GM19239 (cell line): ENCODE data around the gene NEO1.

Source experiments
- DNase-seq: peaks from one replicate; pipeline ENCODE4 v3.0.0; 2011; ENCODE audit warnings: low spot score; ENCODE audit not compliant: insufficient read length
- FAIRE-seq: peaks from 2 replicates; lab custom pipeline; 2011; peaks lifted over from hg19 to GRCh38; lab: Jason Lieb, UNC

Gene NEO1

DNA sequence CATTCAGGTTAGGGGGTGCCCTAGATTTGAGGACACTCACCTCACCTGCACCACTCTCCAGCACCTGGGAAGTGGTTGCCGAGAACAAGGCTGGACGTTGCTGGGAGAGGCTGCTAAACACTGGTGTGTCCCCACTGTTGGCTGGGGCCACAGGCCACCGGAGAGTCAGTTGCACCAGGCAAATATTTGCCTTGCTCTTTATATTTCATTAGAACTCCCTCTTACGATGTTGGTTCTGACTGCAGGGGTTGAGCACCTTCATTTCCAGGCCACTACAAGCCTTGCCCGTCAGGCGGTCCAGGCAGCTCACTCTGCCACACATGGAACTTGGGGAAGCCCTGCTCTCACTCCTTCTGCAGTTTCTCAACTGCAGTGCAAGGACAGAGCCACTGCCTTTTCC lies 285.8 kb downstream of the NEO1 start:
- no peak for FAIRE-seq
- DNase-seq = no peak

DNA sequence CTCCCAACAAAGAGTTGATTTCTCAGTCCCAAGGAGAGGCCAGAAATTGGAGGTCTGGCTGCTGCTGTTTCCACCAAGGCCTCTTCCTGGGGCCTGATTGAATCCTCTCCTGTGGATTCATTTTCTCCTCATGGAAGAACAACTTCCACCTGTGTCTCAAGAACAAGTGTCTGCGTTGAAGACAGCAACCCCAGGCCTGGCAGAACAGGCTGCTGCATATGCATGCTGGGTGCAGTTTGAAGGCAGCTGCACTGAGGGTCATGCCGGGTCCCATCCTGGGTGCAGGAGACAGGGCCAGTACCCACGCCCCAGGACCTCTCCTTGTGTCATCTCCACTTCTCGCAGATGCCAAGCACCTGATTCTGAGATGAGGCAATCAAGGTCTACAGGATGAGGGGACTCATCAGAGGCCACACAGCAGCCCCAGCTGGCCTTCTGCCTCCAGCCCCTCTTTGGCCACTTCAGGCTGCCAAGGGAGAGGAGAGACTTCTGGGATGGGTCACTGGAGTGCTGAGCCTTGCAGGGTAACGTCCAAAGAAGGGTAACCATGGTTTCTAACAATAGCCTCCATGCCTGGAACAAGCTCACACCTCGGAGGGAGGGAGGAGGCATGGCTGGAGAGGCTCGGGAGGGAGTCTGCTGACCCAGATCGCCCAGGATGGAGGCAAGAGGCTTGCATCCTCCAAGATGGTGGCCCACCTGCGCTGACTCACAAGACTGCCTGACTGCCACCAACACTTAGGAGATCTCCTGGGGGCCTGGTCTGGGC lies 286.5 kb downstream of the NEO1 start:
- FAIRE-seq = no peak
- DNase-seq = no peak

- no peak for FAIRE-seq
- DNase-seq = no peak
Measured at GRCh38 chr15:73340502-73341192, 288.4 kb downstream of the NEO1 start.

DNA sequence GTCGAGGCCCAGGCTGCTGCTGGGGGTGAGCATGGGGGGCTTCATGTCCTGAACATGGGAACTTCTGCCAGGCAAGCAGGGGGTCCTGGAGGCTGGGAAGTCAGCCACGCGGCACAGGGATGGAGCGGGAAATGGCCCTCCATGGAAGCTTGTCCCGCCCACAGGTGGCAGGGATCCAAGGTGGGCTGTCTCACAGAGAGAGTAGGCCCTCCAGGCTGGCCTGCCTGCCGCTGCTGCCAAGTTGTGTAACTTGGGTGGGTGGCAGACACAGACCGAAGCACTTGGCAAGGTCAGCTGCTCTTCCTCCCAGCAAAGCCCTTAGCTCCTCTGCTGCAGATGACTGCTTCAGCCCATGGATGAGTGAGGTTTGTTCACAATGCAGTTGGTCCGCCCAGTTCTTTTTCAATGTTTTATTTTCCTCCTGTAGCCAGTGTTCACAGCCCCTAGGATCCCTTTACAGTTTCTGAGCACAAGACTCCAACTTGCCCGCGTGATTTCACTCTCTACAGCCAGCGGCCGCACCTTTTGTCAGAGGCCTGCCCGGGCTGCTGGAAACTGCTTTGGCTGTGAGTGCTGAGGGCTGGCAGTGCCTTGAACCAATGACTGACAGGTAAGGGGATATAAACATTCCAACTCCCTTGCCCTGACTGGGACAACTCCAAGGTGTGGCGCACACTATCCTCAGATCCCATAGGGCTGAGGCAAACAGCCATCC lies 289.8 kb downstream of the NEO1 start:
- FAIRE-seq (no peak), DNase-seq (no peak)

GRCh38 chr15:73344056-73344455 lies 291.8 kb downstream of the NEO1 start:
- no peak for FAIRE-seq
- no peak for DNase-seq

GRCh38 chr15:73345658-73346057 lies 293.4 kb downstream of the NEO1 start:
- no peak for FAIRE-seq
- no peak for DNase-seq

DNA sequence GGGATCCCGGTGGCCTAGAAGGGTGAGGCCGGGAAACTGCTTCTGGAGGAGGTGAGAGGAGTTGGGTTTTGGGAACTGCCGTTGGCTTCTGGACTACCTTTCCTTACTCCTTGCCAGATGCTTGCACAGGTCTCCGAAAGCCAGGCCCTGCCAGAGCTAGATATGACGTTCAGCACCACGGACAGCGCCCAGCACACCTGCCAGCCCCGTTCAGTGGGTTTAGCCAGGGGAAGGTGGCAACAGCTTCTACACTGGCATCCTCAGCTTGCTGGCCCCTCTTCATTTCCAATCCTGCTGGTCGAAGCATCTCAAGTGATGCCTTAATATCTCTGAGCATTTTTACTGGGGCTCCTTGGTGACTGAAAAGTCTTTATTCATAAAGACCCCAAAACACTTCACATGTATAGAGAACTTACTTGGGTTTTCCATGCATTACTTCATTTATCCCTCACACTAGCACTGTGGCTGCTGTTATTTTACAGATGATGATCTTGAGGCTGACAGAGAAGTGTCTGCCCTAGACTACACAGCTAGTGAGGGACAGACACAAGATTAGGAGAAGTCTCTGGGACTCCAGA lies 294.6 kb downstream of the NEO1 start:
- FAIRE-seq (no peak), DNase-seq (peak; percentile 63)

GRCh38 chr15:73349191-73349590 lies 296.9 kb downstream of the NEO1 start:
- DNase-seq (no peak), FAIRE-seq (no peak)

DNA sequence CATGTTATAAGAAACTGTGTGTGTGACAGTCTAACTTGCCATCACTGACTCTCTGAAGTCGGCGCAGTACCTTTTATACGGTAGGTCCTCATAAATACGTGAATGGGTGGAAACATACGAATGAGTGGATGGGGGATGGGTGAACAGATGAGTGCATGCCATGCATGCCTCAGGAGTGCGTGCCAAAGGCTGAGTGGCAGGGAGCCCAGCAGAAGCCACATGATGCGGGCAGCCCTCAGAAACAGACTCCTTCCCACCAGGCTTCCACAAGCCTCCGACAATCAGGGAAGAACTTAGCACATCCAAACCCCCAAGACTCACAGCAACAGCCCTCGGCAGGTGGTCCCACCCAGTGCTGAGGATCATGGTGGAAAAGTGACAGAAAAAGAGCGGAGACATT lies 299.8 kb downstream of the NEO1 start:
- FAIRE-seq = no peak
- no peak for DNase-seq

DNA sequence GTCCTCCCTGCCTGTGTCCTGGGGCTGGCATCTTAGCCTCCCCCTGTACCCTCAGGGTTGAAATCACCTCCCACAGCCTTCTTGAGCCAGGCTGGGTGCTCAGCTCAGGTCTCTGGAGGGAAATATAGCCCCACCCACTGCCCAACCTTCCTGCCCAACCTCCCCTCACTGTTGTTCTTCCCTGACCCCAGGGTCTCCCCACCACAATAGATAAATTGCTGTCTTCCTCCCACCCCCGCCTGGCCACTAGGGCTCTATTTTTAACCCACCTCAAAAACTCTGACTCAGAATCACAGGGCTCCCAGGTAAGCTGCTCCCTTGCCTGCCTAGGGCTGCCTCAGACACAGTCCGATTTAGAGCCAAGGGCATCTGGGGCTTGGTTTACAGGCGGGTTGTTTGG lies 301.5 kb downstream of the NEO1 start:
- FAIRE-seq = no peak

GRCh38 chr15:73354241-73354640 lies 302.0 kb downstream of the NEO1 start:
- FAIRE-seq = no peak
- no peak for DNase-seq

More for the DNA sequence above, 301.5 kb downstream of the NEO1 start:
- no peak for DNase-seq
